Kasumi-1 (cell line): ENCODE measurements around the gene ORMDL2.
"Not testable (repeated sequence)": the region's sequence is repeated elsewhere in the genome, so short reads cannot be mapped to it uniquely, and the experiment has no call there.

ENCODE experiments used
- DNase-seq, 2 experiments: peaks; one replicate each; lab custom pipeline; 2025; lab: John Stamatoyannopoulos, UW

ORMDL2 gene

GRCh38 chr12:55828357-55828756, 10.5 kb downstream of the ORMDL2 start:
- DNase-seq = no peak

DNA sequence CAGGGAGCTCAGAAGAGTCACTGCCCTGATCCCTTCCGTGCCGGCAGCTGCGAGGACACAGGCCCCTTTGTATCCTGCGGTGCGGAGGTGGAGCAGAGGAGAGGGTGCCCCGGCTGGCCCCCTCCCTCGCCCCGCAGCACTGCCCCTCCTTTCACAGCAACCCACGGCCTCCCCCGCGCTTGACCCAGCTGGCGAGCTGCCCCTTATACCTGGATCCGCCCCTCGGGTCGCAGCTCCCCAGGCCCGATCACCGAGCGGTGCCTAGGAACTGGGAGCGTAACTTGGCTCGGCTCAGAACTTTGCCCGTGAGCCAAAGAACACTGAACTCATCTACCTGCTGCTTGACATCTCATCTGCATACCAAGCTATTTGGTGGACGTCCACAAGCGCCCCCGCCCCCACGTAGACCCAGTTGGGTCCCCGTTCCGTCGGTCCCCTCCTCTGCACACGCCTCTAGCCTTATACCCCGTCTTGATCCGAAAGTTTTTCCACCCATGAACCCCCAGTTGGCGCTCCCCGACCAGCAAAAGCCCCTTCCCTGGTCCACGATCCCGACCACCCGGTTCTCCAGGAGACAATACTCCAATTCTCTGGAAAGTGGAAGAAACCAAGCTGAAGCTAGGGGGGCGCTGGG, 12.2 kb downstream of the ORMDL2 start:
- DNase-seq = peak in 1 of 2 experiments; percentile 47

- peak; percentile 42 to 65 for DNase-seq
Measured at GRCh38 chr12:55830601-55831446, 13.0 kb downstream of the ORMDL2 start.

- DNase-seq = peak in 1 of 2 experiments; percentile 11
Measured at GRCh38 chr12:55831447-55831815, 13.6 kb downstream of the ORMDL2 start.

DNA sequence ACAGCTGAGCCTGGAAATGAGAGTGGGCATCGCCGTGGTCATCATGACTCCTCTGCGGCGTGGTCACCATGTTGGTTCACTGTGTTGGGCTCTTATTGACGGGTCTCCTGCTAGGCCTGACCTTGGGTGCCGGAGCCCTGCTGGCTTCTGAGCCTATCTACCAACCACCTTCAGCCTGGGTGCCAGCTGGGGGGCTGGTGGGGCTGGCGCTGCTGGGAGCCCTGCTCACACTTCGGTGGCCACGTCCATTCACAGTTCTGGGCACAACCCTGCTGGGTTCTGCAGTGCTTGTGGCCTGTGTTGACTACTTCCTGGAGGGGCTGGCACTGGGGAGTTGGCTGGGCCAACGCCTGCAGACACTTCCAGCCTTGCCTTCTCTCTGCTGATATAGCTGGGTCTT, 15.2 kb downstream of the ORMDL2 start:
- DNase-seq = no peak

GRCh38 chr12:55834400-55834799, 16.6 kb downstream of the ORMDL2 start:
- not testable (repeated sequence) for DNase-seq

DNA sequence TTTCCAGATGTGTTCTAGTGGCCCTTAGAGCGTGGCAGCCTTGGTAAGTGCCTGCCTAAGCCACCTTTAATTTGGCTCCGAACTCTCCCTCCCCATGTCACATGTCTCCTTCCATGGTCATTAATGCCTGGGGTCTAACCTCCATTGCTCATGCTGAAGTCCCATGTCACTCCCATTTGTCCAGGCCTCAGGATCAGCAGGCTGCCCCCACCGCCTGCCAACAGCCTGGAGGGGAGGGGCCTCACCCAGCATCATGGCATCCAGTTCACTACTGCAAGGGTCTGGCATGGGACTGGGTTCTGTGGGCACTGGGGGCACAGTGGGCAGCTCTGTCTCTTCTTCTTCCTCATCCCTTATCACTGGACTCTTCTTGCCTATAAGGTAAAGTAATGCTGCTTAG, 20.5 kb downstream of the ORMDL2 start:
- DNase-seq = no peak

DNA sequence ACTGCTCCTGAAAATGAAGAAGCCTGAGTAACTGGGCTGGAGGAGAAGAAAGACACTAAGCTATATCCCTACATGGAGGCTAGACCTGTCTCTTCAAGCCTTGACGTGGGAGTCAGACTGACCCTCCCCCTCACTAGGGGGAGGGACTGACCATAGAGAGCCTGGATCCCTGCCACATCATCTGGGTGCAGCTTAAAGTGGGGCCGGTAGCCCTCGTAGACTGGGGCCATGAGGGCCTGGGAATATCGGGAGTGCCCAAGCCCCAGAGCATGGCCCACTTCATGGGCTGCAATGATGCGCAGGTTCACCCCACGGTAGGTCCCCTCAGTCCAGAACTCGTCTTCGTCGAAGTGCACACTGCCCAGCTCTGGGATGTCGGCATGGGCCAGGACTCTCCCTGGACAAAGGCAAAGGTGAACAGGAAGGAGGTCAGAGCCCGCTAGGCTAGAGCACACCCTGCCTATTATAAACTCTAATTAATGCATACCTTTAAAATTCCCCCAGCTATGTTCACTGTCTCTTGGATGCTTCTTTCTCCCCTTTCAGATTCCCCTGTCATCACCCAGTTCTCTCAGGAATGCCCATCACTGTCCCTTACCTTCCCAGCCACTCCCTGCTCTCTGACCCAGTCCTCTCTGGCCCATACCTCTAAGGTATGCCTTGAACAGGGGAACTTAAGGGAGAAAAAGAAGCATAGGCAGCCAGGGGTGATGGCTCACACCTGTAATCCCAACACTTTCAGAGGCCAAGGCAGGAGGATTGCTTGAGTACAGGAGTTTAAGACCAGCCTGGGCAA, 21.7 kb downstream of the ORMDL2 start:
- DNase-seq = no peak

GRCh38 chr12:55840581-55841351, 22.9 kb downstream of the ORMDL2 start:
- no peak for DNase-seq

- DNase-seq = peak; percentile 13 to 31
Measured at GRCh38 chr12:55842681-55843429, 25.0 kb downstream of the ORMDL2 start, which contains the start of gene MMP19. Gene MMP19, minus strand, starts transcription at chr12:55842936. Its CDS starts 106 bp downstream, at chr12:55842830.

DNA sequence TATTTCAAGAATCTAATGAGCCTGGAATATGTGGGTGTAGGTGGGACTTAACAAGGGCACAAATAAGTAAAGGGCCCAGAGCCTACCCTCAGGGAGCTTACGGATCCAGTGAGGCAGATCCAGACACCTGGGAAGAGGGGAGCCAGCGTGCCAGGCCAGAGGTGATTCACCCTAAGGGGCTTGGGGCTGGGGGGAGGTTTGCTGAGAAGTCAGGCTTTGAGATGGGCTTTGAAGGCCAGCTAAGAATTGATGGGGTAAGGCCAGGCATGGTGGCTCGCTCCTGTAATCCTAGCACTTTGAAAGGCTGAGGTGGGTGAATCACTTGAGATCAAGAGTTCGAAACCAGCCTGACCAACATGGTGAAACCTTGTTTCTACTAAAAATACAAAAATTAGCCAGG, 25.6 kb downstream of the ORMDL2 start:
- DNase-seq = no peak

GRCh38 chr12:55844961-55845360, 27.1 kb downstream of the ORMDL2 start:
- DNase-seq = no peak

- no peak for DNase-seq
Measured at GRCh38 chr12:55845361-55845760, 27.5 kb downstream of the ORMDL2 start.

DNA sequence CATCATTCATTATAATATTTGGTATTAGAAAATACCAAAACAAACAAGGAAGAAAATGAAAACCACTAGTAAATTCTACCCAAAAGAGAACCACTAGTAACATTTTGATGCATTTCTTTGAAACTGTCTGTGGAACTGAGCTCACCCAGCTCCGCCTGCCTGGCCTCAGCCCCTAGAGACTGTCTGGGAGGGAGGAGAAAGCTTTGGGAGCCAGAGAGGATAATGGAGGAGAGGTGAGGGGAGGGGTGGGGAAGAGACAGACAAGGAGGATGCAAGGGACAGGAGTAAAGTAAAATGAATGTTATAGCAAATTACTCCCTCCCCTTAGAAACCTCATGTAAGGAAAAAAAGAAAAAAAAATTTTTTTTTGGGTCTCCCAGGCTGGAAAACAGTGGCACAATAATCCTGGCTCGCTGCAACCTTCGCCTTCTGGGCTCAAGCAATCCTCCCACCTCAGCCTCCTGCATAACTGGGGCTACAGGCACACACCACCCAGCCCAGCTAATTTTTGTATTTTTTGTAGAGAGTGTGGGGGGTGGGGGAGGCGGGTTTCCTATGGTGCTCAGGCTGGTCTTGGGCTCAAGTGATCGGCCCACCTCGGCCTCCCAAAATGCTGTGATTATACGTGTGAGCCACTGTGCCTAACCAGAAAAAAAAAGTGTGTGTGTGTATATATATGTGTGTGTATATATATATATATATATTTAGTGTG, 28.1 kb downstream of the ORMDL2 start:
- DNase-seq = no peak

GRCh38 chr12:55847033-55847432, 29.2 kb downstream of the ORMDL2 start:
- DNase-seq = no peak

- DNase-seq = peak in 1 of 2 experiments; percentile 26
Measured at GRCh38 chr12:55847603-55848291, 29.9 kb downstream of the ORMDL2 start.

- no peak for DNase-seq
Measured at GRCh38 chr12:55849616-55850343, 31.9 kb downstream of the ORMDL2 start.

- DNase-seq = no peak
Measured at GRCh38 chr12:55850401-55850800, 32.6 kb downstream of the ORMDL2 start.

DNA sequence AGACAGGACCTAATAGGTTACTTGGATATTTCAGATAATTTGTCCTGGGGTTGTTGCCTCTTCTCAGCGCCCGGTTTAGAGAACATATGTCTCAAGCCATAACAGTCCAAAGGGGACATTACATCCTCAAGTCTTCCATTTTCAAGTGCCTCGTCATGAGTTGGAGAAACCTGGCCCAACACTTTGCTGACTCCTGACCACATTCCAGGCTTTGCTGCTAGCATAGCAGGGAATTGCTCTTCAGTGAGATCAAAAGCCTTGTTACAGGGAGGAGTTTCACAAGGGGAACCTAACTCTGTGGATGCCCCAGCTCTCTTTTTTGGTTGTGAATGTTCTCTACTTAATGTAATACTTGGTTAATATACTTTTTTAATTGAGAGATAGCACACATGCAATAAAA, 33.1 kb downstream of the ORMDL2 start:
- DNase-seq = no peak
